ENCODE data around the gene GTSE1. TPM values are rescaled to one million over a fixed set of nuclear protein-coding genes. Genes with fewer than 3 reads are reported as not detected.

The GTSE1 gene
- total RNA-seq, 1 donor from 2014 or later, result 0.32 TPM

DNA sequence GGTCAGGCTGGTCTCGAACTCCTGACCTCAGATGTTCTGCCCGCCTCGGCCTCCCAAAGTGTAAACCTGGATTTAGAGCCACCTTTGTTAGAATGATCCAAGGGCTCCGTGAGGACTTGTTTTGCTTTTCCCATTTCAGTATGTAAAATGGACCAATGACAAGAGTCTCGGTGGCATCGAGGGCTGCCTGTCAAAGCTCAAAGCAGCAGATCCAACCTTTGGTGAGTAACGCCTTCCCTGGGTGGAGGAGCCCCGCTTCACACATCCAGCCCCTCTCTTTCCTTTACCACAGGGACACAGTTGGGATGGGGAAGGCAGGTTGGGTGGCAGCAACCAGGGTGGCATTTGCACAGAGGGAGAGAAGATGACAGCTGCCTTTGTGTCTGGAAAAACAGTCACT, 24.5 kb upstream of the GTSE1 start:
- DNase-seq (ENCODE audit: low spot score), result peak; percentile 9
- intact Hi-C loops (cut with DNase I), result no loop called here

DNA sequence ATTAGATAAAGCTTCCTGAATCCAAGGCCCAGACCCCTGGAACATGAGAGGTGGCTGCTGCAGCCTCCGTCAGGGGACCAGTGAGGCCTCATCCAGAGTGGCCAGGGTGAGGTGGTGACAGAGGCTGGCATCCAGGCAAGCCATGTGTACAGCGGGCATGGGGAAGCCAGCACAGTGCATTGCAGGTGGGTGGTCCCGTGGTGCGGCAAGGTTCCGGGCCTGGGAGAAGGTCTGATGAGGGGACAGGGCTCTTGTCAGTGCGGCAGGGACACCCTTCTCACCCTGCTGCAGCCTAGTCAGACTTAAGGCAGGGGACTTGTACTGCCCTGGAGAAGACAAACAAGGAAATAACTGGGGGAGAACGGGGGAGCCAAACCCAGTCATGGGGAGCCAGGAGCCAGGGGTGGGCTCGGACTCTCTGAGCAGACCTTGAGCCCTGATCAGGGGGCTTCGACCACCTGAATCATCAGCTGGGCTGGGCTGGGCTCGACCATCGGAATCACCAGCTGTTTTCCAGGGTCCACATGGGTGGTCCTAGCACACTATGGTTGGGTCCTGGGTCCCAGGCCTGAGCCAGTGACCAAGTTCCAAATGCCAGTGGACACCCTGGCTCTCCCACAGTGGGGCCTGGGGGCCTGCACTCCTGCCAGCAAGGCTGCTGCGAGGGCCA, 23.8 kb upstream of the GTSE1 start:
- intact Hi-C loops (cut with DNase I), result no loop called here
- DNase-seq (ENCODE audit: low spot score), result peak; percentile 72

DNA sequence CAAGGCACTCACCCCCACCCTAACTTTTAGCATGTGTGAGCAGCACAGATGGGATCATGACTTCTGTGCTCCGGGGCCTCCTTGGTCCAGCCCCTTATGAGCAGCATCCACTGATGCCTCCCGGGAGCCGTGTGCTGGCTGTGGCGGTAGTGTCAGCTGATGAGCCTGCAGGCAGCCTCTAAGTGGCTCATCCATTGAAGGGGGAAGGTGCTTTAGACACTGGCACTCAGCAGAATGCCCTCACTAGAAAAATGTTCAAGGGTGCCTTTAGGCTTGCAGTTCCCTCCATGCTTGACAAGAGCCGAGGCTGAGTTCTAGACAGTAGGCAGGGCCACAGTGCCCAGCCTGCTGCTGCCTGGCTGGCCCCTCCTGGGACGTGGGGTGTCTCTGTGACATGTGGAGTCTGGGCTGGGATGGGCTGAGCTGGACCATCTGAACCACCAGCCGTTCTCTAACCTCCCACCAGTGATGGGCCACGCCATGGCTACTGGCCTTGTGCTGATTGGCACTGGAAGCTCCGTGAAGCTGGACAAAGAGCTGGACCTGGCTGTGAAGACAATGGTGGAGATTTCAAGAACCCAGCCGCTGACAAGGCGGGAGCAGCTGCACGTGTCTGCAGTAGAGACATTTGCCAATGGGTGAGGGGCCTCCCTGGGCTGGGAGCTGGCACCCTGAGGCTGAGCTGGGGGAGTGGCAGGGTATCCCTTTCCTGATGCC, 23.1 kb upstream of the GTSE1 start:
- peak; percentile 50 for DNase-seq (ENCODE audit: low spot score)
- intact Hi-C loops (cut with DNase I), result no loop called here

GRCh38 chr22:46274381-46274780, 22.3 kb upstream of the GTSE1 start:
- DNase-seq (ENCODE audit: low spot score), result peak; percentile 33
- intact Hi-C loops (cut with DNase I), result no loop called here

- intact Hi-C loops (cut with DNase I), result no loop called here
- DNase-seq (ENCODE audit: low spot score), result no peak
Observed at GRCh38 chr22:46275455-46276122, 21.1 kb upstream of the GTSE1 start.

- intact Hi-C loops (cut with DNase I), result no loop called here
- no peak for DNase-seq (ENCODE audit: low spot score)
Observed at GRCh38 chr22:46276563-46276962, 20.1 kb upstream of the GTSE1 start.

DNA sequence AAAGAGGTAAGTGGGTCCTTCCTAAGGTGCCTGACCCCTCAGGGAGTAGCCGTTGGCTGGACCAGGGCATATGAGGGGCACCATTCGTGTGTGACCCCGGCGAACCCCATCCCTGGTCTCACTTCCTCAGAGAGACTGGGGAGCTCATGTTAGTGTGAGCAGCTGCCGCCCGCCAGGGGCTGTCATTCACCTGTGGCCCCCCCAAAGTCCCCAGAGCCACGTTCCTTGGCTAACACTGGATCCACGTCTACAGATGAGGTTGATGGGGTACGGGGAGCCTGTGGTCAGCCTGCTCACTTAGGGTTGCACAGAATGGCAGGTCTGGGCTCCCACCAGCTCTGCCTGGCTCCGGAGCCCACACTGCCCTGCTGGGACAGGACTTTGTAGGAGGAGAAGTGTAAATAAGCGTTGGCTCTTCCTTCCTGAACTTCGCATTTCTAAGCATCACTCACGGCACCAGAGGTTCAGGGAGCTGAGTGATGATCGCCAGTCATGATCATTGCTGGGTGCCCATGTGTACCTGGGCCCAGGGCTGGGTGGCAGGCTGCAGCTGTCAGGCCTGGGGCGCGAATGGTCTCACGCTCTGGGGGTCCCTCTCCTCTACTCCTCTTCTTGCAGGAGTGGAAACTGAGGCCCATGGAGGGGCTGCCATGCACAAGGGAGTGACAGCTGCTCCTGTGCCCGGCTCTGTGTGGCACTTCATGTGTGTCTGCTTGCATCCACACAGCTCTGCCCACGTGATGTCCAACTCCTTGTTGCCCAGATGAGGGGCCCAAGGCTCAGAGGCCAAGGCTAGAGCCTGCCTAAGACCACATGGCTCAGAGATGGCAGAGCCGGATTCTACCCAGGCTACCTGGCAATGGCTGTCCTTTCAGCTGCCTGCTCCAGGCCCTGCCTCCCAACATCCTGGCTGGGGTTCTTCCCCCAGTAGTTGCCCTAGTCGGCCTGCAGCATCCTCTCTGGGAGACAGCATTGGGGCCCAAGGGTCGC, 17.7 kb upstream of the GTSE1 start:
- DNase-seq (ENCODE audit: low spot score), result no peak
- intact Hi-C loops (cut with DNase I), result no loop called here

GRCh38 chr22:46280063-46280817, 16.4 kb upstream of the GTSE1 start:
- intact Hi-C loops (cut with DNase I), result no loop called here
- no peak for DNase-seq (ENCODE audit: low spot score)

DNA sequence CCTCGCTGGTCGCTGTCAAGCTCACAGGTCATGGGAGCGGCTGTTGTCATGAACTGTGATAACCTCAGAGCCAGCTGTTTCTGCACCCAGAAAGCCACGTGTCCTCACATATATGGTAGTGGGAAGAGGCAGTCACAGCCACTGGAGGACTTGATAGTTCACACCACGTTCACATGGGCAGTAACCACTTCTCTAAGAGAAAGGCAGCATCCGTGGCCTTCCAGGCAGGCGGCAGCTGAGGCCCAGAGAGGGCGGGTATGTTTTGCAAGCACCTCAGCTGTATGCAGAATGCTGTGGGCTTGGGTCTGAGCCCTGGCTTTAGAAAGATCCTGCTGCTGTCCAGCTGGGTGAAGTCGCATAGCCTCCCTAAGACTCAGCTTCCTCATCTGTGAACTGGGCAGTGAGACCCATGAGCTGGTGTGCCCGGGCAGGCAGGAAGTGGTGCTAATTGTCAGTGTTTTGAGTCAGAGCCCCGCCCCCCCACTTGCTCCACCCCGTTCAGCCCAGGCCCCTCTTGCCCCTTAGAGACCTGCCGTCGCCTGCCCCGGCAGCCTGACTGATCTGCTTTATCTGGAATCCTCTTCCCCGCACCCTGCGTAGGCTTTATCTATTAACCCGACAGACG, 15.6 kb upstream of the GTSE1 start:
- intact Hi-C loops (cut with DNase I), result no loop called here
- DNase-seq (ENCODE audit: low spot score), result no peak

DNA sequence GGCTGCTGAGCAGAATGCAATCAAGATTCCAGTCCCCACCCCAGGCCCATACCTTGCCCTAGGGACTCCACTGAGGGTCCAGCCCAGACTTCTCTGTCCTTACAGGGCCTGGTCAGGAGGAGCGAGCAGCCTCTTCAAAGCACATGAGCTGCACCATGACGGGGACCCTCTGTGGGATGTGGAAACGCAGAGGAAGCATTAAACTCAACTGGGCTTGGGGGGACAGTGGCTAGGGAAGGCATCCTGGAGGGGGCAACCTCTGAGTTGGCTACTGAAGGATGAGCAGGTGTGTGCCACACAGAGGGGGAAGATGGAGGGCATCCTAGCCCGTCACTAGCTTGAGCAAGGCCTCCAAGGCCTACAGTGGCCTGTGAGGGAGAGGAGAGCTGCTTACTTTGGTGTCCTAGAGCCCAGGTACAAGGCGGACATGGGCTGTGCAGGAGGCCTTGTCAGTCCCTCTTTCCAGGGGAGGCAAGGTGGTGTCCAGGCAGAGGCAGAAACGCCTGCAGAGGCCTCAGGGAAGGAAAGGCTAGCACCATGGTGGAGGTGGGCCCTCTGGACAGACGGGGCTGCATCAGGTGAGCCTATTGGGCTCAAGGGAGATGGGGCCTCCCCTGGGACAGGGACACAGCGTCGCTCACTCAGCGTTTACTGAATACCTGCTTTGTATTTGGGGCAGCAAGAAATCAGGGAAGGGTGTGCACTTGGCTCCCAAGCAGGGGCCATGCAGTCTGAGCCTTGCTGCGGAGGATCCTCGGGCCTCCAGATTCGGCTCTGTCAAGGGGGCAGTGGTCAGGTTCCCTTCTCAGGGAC, 14.6 kb upstream of the GTSE1 start:
- DNase-seq (ENCODE audit: low spot score), result no peak
- intact Hi-C loops (cut with DNase I), result no loop called here

- intact Hi-C loops (cut with DNase I), result no loop called here
Observed at GRCh38 chr22:46286006-46286405, 10.7 kb upstream of the GTSE1 start.

GRCh38 chr22:46286941-46287872, 9.5 kb upstream of the GTSE1 start:
- DNase-seq (ENCODE audit: low spot score), result no peak

More at GRCh38 chr22:46286006-46286405, 10.7 kb upstream of the GTSE1 start:
- DNase-seq (ENCODE audit: low spot score), result no peak

DNA sequence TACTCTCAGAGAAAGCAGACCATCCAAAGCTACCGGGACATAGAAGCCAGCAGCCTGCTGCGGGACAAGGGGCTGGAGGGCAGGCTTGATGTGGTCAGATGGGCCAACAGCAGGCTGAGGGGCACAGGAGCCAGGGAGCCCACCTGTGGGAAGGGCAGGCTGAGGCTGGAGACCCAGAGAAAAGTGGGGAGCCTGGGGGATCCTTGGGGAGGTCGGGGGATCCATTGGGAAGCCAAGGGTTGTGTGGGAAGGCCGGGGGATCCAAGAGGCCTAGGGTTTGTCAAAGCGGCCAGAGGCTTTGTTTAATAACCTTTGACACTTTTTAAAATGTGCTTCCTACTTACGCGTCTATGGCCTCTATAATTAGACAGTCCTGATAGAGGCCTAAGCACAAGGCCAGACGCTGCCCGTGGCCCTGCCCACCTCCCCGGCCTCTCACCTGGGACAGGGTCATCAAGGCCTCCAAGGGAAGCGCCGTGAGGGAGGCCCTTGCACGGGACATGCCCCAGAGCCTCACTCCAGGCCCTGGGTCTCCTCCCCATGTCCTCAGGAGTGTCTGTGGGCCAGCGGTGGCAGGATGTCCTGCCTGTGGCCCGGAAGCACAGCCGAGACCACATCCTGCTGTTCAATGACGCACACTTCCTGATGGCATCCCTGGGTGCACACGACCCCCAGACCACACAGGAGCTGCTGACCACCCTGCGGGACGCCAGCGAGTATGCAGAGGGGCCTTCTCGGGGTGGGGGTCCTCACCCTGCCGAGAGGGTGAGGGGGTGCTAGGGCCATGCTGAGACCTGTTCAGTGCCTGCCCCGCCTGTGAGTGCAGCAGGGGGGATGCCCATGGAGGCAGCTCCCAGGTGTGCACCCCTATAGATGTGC, 8.6 kb upstream of the GTSE1 start:
- peak; percentile 81 for DNase-seq (ENCODE audit: low spot score)
- intact Hi-C loops (cut with DNase I), result no loop called here

More at GRCh38 chr22:46286941-46287872, 9.5 kb upstream of the GTSE1 start:
- intact Hi-C loops (cut with DNase I), result no loop called here

GRCh38 chr22:46288846-46289243, 7.8 kb upstream of the GTSE1 start:
- no peak for DNase-seq (ENCODE audit: low spot score)
- intact Hi-C loops (cut with DNase I), result no loop called here

DNA sequence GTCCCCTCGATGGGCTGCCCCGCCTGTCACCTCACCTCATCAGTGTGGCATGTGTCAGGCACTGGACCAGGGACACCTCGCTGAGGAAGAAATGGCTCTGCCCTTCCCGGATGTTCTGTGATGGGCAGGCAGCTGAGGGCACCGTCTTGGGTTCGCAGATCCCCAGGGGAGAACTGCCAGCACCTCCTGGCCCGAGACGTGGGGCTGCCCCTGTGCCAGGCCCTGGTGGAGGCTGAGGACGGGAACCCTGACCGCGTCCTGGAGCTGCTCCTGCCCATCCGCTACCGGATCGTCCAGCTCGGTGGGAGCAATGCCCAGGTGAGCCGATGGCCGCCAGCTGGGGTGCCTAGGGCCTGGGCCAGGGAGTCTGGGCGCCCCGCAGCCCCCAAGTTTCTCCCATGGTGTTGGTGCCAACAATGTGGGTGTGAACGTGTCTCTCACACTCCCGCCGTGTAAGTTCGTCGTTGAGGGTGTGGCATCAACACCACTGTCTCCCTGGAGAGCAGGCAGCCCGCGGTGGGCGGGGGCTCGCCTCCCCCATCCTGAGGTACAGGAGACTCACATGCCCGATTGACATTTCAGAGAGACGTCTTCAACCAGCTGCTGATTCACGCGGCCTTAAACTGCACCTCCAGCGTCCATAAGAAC, 7.3 kb upstream of the GTSE1 start:
- no peak for DNase-seq (ENCODE audit: low spot score)
- intact Hi-C loops (cut with DNase I), result no loop called here

Data from cardiac septum (tissue), 1 donor.